Erythroblast (primary cell): ENCODE measurements around the gene LIPG.

Experiments used
- GATA1 ChIP-seq: IDR thresholded peaks from 2 replicates; pipeline ENCODE4 v1.6.1; 2011; ENCODE audit warnings: low read depth, mild to moderate bottlenecking, control low read depth, low read length, moderate library complexity
- POLR2A ChIP-seq: IDR thresholded peaks from 2 replicates; pipeline ENCODE4 v1.6.1; 2011; ENCODE audit warnings: mild to moderate bottlenecking, low read length

- no peak for TF ChIP-seq POLR2A
- TF ChIP-seq GATA1, result no peak
Measured at GRCh38 chr18:49612515-49613033, 50.7 kb downstream of the LIPG start.
